IMR-90 (cell line): ENCODE measurements around the gene AFG1L. TPM values are rescaled to one million over a fixed set of nuclear protein-coding genes. Genes with fewer than 3 reads are reported as not detected.

Experiments used
- ATAC-seq: fragments of 200-7000 bp; cut with Tn5 transposase; 2 replicates; pipeline ENCODE4 v1.9.1; 2020; ENCODE audit warnings: low read depth, mild to moderate bottlenecking, moderate library complexity
- BruUV-seq: library from RNA; stranded (reverse); fragments of 400-500 nt; replicated peaks from 2 replicates; lab custom pipeline; 2021; lab: Mats Ljungman, UMichigan
- CTCF ChIA-PET: fragments of 300-600 bp; formaldehyde crosslinking; extraction: SDS; loops from one replicate; lab custom pipeline; 2021; ENCODE audit warnings: antibody characterized with exemption; lab: Yijun Ruan, JAX
- POLR2A ChIA-PET: fragments of 300-600 bp; sonication (Branson Sonifier 250); formaldehyde crosslinking; loops from one replicate; lab custom pipeline; 2022; ENCODE audit warnings: antibody characterized with exemption; ENCODE audit not compliant: unreplicated experiment; lab: Charles Lee
- DNase-seq: peaks from one replicate; pipeline ENCODE4 v3.0.0; 2013
- H2AFZ ChIP-seq: replicated peaks from 2 replicates; pipeline ENCODE3; 2013; ENCODE audit warnings: low read length, mild to moderate bottlenecking; ENCODE audit not compliant: poor library complexity
- H2AK5ac ChIP-seq: 2 replicates; pipeline ENCODE4 v1.6.1; 2013; ENCODE audit warnings: low read depth, low read length, inconsistent platforms
- H2AK9ac ChIP-seq: replicated peaks from 2 replicates; pipeline ENCODE3; 2013; ENCODE audit warnings: mild to moderate bottlenecking, low read depth, low read length, moderate library complexity; ENCODE audit not compliant: poor library complexity
- H2BK120ac ChIP-seq: 2 replicates; pipeline ENCODE4 v1.6.1; 2013; ENCODE audit warnings: low read depth, low read length, inconsistent platforms
- H2BK15ac ChIP-seq: 3 replicates; pipeline ENCODE4 v1.6.1; 2013; ENCODE audit warnings: low read depth, low read length, inconsistent platforms
- H2BK20ac ChIP-seq: 2 replicates; pipeline ENCODE4 v1.6.1; 2013; ENCODE audit warnings: low read depth, mild to moderate bottlenecking, inconsistent platforms, low read length, moderate library complexity
- H2BK5ac ChIP-seq: 2 replicates; pipeline ENCODE4 v1.6.1; 2013; ENCODE audit warnings: mild to moderate bottlenecking, low read depth, low read length, inconsistent platforms; ENCODE audit not compliant: poor library complexity, severe bottlenecking
- H3K14ac ChIP-seq: replicated peaks from 2 replicates; pipeline ENCODE4 v1.6.1; 2013; ENCODE audit warnings: low read depth, low read length, inconsistent platforms
- H3K18ac ChIP-seq: 2 replicates; pipeline ENCODE4 v1.6.1; 2013; ENCODE audit warnings: low read depth, low read length, control low read depth
- H3K23ac ChIP-seq: 2 replicates; pipeline ENCODE4 v1.6.1; 2013; ENCODE audit warnings: low read depth, low read length, inconsistent platforms
- H3K27ac ChIP-seq: 2 replicates; pipeline ENCODE4 v1.5.1; 2013; ENCODE audit warnings: mild to moderate bottlenecking, control low read depth, low read length; ENCODE audit not compliant: insufficient read depth
- H3K27me3 ChIP-seq: 2 replicates; pipeline ENCODE4 v1.6.1; 2013; ENCODE audit warnings: low read length; ENCODE audit not compliant: control insufficient read depth, insufficient read depth
- H3K36me3 ChIP-seq: 2 replicates; pipeline ENCODE4 v1.6.1; 2013; ENCODE audit warnings: low read length, mixed read lengths; ENCODE audit not compliant: control insufficient read depth, insufficient read depth
- H3K4ac ChIP-seq: 2 replicates; pipeline ENCODE4 v1.6.1; 2013; ENCODE audit warnings: low read depth, low read length, inconsistent platforms
- H3K4me1 ChIP-seq: 2 replicates; pipeline ENCODE4 v1.6.1; 2013; ENCODE audit warnings: low read length, mixed read lengths; ENCODE audit not compliant: control insufficient read depth, insufficient read depth
- H3K4me2 ChIP-seq: 2 replicates; pipeline ENCODE4 v1.6.1; 2013; ENCODE audit warnings: low read depth, mild to moderate bottlenecking, control low read depth, low read length, moderate library complexity
- H3K4me3 ChIP-seq: 2 replicates; pipeline ENCODE4 v1.5.1; 2013; ENCODE audit warnings: low read depth, mild to moderate bottlenecking, control low read depth, low read length, moderate library complexity; ENCODE audit not compliant: insufficient read depth
- H3K56ac ChIP-seq: 2 replicates; pipeline ENCODE4 v1.6.1; 2013; ENCODE audit warnings: low read length, inconsistent platforms; ENCODE audit not compliant: insufficient read depth; ENCODE audit errors: extremely low read depth
- H3K79me1 ChIP-seq, 2 experiments: 2 replicates each; pipeline ENCODE4 v1.6.1; 2013; ENCODE audit warnings: low read length in 2 of 2, inconsistent platforms in 1 of 2, low read depth in 1 of 2
- H3K9ac ChIP-seq: 2 replicates; pipeline ENCODE4 v1.6.1; 2013; ENCODE audit warnings: low read depth, low read length, control low read depth
- H3K9me1 ChIP-seq: 2 replicates; pipeline ENCODE4 v1.6.1; 2013; ENCODE audit warnings: low read length, inconsistent platforms; ENCODE audit not compliant: insufficient read depth
- H3K9me3 ChIP-seq: 2 replicates; pipeline ENCODE4 v1.6.1; 2013; ENCODE audit warnings: low read length; ENCODE audit not compliant: control insufficient read depth, insufficient read depth
- H4K20me1 ChIP-seq: 2 replicates; pipeline ENCODE4 v1.6.1; 2013; ENCODE audit warnings: low read length, inconsistent platforms; ENCODE audit not compliant: insufficient read depth
- H4K5ac ChIP-seq: 2 replicates; pipeline ENCODE4 v1.6.1; 2013; ENCODE audit warnings: mild to moderate bottlenecking, low read depth, low read length, control low read depth
- H4K8ac ChIP-seq, 2 experiments: 2 replicates each; pipeline ENCODE4 v1.6.1; 2013; ENCODE audit warnings: low read depth in 2 of 2, low read length in 2 of 2, control low read depth in 1 of 2, inconsistent platforms in 1 of 2
- H4K91ac ChIP-seq: 2 replicates; pipeline ENCODE4 v1.6.1; 2013; ENCODE audit warnings: low read depth, low read length, inconsistent platforms; ENCODE audit not compliant: insufficient read depth
- CEBPB ChIP-seq: IDR thresholded peaks from 2 replicates; pipeline ENCODE4 v1.6.1; 2012; ENCODE audit warnings: low read depth, low read length, improper control_type of control experiment
- POLR2A ChIP-seq: IDR thresholded peaks from 2 replicates; pipeline ENCODE4 v1.6.1; 2012; ENCODE audit warnings: mild to moderate bottlenecking, low read depth, low read length
- WGBS, 2 experiments: methylation state at CpG; one replicate each; pipeline versions ENCODE4 v1.1.5 to v1.1.7; 2013; ENCODE audit warnings: missing lambda C conversion rate in 2 of 2; ENCODE audit not compliant: insufficient read length in 1 of 2; ENCODE audit errors: extremely low coverage in 2 of 2; 5-methylcytosine and 5-hydroxymethylcytosine counted together
- dilution Hi-C: fragments of 300-500 bp; cut with HindIII; formaldehyde crosslinking; loops from one replicate; pipeline ENCODE4 v1.14.3; 2018; ENCODE audit warnings: low sequenced_read_pairs; ENCODE audit not compliant: unreplicated experiment
- in situ Hi-C: fragments of 300-500 bp; cut with MboI; formaldehyde crosslinking; loops from 3 replicates; pipeline ENCODE4 v1.14.3; 2019; ENCODE audit warnings: low sequenced_read_pairs, inconsistent platforms, mixed read lengths
- intact Hi-C: fragments of 100-400 bp; cut with micrococcal nuclease; formaldehyde crosslinking; loops from 2 replicates; pipeline ENCODE4 v1.10.0; 2022
- polyA plus RNA-seq, 3 experiments: library from polyadenylated mRNA; depleted of rRNA; stranded (reverse); fragments of >200 nt; gene quantifications; 2 replicates each; pipeline ENCODE4 v1.2.3, GENCODE V29; 2012; ENCODE audit warnings: low replicate concordance in 1 of 3
- total RNA-seq: library from RNA; depleted of rRNA; stranded (reverse); fragments of >200 nt; gene quantifications from 2 replicates; pipeline ENCODE4 v1.2.3, GENCODE V29; 2012

Gene AFG1L
- total and polyA plus RNA-seq, 2 of the 4 experiments (the other 2 are of a cell fraction) = 1.0 to 2.0 TPM

DNA sequence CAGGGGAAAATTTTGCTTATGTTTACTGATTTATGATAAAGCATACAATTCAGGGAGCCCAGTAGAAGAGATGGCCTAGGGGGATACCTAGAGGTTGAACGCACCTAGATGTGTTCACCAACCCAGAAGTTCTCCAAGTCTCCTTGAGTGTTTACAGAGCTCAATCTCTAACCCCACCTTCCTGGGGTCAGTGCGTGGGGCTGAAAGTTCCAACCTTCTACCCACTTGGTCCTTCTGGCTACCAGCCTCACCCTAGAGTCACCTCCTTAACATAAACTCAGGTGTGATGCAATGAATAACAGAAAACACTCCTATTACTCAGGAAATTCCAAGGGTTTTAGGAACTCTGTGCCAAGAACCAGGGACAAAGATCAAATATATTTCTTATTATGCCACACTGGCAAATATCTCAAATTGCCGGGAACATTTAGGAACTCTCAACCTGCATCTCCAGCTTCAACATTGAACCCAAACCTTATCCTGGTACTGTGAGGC, 26.4 kb downstream of the AFG1L start:
- WGBS, 2 experiments = 100% methylated on average over 1 of the region's 3 CpGs; no CpG with 5 or more reads in 1 of the 2 experiments
- intact Hi-C loops (no loop called here), dilution Hi-C loops (no loop called here), in situ Hi-C loops (no loop called here)
- no peak overlapping the region for H3K56ac ChIP-seq
- H3K9me1 ChIP-seq = no peaks in the 10 kb centered on the region
- ATAC-seq (no peak), DNase-seq (no peak)
- no peak overlapping the region for H3K4me2 ChIP-seq
- no peak overlapping the region for H2BK5ac ChIP-seq
- no peak for TF ChIP-seq POLR2A
- 0 out of 2 replicates have a peak, but pooled peaks have one; percentile 20 for TF ChIP-seq CEBPB
- H3K4me1 ChIP-seq = peaks cover 2% of the 10 kb centered on the region; the same call in 1 of the 2 replicates
- no peak overlapping the region for H4K5ac ChIP-seq
- H3K23ac ChIP-seq = 0 out of 2 replicates have a peak overlapping the region, but pooled peaks have one; percentile 44
- H4K20me1 ChIP-seq = no peaks in the 10 kb centered on the region
- ChIA-PET CTCF (interaction anchor here (1.1 kb wide), 1 partner anchor 15 kb away, joined by 3 read pairs; no protein-coding TSS in a partner anchor), POLR2A (no interaction called here)
- no peak overlapping the region for H2BK15ac ChIP-seq
- H2AK5ac ChIP-seq = no peak overlapping the region
- no peak overlapping the region for H3K18ac ChIP-seq
- H2AFZ ChIP-seq = no peak overlapping the region
- H3K9me3 ChIP-seq = no peaks in the 10 kb centered on the region
- H3K9ac ChIP-seq = no peak overlapping the region
- no peak overlapping the region for H3K4me3 ChIP-seq
- no peaks in the 10 kb centered on the region for H3K79me1 ChIP-seq
- H3K36me3 ChIP-seq = no peaks in the 10 kb centered on the region
- H4K91ac ChIP-seq = no peak overlapping the region
- no TSS peak for BruUV-seq
- no peak overlapping the region for H2BK120ac ChIP-seq
- no peak overlapping the region for H4K8ac ChIP-seq
- H3K27ac ChIP-seq = no peak overlapping the region
- H3K27me3 ChIP-seq = no peaks in the 10 kb centered on the region
- no peak overlapping the region for H3K4ac ChIP-seq
- H3K14ac ChIP-seq = no peak overlapping the region
- no peak overlapping the region for H2BK20ac ChIP-seq
- H2AK9ac ChIP-seq = no peak overlapping the region
